Measurements from ENCODE around the gene MYDGF. TPM values are rescaled to one million over a fixed set of nuclear protein-coding genes. Genes with fewer than 3 reads are reported as not detected.

MYDGF gene
- polyA plus RNA-seq, 1 experiment, result 126 TPM

DNA sequence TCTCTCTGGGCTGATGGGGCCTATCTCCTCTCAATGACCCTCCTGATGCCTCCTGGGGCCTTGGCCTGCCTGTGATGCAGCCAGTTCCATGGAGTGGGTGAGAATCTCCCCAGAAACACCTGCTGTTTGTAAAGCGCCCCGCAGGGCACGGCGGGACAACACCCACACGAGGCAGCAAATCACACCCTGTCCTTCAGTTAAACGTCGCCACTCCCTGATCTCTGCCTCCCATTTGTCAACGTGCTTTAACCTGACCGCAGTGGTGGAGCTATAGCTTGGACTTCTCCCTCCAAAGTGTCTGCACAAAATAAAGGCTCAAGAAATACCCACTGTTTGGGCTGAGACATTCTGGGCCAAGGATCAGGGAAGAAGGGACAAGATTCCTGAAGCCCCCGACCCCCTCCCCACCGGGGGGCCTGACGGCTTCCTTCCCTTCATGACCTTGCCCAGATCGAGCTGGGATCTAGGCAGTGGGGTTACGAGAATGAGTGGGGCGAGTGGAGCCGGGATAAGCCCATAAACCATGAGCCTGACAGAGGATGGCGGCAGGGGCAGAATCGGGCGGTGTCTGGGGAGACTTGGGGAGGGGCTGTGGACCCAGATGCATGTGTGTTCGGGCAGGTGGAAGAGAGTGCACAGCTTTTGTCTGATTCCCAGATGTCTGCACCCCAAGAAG is 8.0 kb downstream of the MYDGF start:
- DNase-seq (ENCODE audit: low read depth, low spot score), result no peak
- Histone ChIP-seq H3K9me3 (ENCODE audit: control insufficient read depth, insufficient read depth, low read length) (peaks cover 3% of the 10 kb centered on the region; the same call in 1 of the 2 replicates), H3K27me3 (ENCODE audit: control insufficient read depth, insufficient read depth, low read length) (no peaks in the 10 kb centered on the region), H3K27ac (ENCODE audit: low read depth, low read length) (no peak overlapping the region), H3K4me3 (ENCODE audit: low read depth, low read length) (no peak overlapping the region)
- TF ChIP-seq, protein P1, sequence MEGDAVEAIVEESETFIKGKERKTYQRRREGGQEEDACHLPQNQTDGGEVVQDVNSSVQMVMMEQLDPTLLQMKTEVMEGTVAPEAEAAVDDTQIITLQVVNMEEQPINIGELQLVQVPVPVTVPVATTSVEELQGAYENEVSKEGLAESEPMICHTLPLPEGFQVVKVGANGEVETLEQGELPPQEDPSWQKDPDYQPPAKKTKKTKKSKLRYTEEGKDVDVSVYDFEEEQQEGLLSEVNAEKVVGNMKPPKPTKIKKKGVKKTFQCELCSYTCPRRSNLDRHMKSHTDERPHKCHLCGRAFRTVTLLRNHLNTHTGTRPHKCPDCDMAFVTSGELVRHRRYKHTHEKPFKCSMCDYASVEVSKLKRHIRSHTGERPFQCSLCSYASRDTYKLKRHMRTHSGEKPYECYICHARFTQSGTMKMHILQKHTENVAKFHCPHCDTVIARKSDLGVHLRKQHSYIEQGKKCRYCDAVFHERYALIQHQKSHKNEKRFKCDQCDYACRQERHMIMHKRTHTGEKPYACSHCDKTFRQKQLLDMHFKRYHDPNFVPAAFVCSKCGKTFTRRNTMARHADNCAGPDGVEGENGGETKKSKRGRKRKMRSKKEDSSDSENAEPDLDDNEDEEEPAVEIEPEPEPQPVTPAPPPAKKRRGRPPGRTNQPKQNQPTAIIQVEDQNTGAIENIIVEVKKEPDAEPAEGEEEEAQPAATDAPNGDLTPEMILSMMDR (IDR thresholded peaks at IDR 0.05; ENCODE audit: low read depth, low read length), result no peak
- POLR2A ChIA-PET, result no interaction called here
- CTCF ChIA-PET, result no interaction called here

DNA sequence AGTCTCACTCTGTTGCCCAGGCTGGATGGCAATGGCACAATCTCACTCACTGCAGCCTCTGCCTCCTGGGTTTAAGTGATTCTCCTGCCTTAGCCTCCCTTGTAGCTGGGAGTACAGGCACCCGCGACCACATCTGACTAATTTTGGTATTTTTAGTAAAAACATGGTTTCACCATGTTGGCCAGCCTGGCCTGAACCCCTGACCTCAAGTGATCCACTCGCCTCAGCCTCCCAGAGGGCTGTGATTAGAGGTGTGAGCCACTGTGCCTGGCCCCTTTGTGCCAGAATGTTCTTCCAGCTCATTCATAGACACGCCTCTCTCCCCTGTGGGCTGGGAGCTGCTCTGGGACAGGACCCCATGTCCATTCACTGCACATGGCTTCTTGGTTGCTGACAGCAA is 9.1 kb downstream of the MYDGF start:
- TF ChIP-seq, protein P1 (IDR thresholded peaks at IDR 0.05; ENCODE audit: low read depth, low read length), result no peak
- Histone ChIP-seq H3K27ac (ENCODE audit: low read depth, low read length) (no peak overlapping the region), H3K27me3 (ENCODE audit: control insufficient read depth, insufficient read depth, low read length) (no peaks in the 10 kb centered on the region), H3K9me3 (ENCODE audit: control insufficient read depth, insufficient read depth, low read length) (peaks cover 3% of the 10 kb centered on the region; the same call in 1 of the 2 replicates), H3K4me3 (ENCODE audit: low read depth, low read length) (no peak overlapping the region)
- DNase-seq (ENCODE audit: low read depth, low spot score), result no peak
- ChIA-PET POLR2A (no interaction called here), CTCF (no interaction called here)

DNA sequence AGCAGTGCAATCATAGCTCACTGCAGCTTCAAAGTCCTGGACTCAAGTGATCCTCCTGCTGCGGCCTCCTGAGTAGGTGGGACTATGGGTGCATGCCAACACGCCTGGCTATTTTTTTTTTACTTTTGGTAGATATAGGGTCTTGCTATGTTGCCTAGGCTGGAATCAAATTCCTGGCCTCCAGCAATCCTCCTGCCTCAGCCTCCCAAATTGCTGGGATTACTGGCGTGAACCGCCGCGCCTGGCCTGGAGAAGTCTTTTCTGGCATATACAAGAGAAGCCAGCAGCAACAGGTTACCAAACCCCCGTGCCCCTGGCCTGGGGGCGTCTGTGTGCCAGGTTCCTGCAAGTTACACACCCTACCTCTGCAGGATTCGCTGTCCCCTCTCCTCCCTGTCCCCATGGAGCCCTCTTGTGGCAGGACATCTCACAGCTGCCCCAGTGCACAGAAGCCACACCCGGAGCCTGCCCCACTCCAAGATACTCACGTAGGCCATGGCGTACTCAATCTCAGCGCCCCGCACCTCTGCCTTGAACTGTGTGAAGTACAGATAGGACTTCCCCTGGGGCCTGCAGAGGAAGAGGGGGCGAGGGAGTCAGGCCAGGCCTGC is 9.9 kb downstream of the MYDGF start:
- Histone ChIP-seq H3K9me3 (ENCODE audit: control insufficient read depth, insufficient read depth, low read length) (peaks cover 3% of the 10 kb centered on the region; the same call in 1 of the 2 replicates), H3K27me3 (ENCODE audit: control insufficient read depth, insufficient read depth, low read length) (no peaks in the 10 kb centered on the region), H3K4me3 (ENCODE audit: low read depth, low read length) (no peak overlapping the region), H3K27ac (ENCODE audit: low read depth, low read length) (no peak overlapping the region)
- no peak for DNase-seq (ENCODE audit: low read depth, low spot score)
- TF ChIP-seq, protein P1 (IDR thresholded peaks at IDR 0.05; ENCODE audit: low read depth, low read length), result peak; percentile 9; the same call in 1 of the 2 replicates
- ChIA-PET POLR2A (no interaction called here), CTCF (no interaction called here)

DNA sequence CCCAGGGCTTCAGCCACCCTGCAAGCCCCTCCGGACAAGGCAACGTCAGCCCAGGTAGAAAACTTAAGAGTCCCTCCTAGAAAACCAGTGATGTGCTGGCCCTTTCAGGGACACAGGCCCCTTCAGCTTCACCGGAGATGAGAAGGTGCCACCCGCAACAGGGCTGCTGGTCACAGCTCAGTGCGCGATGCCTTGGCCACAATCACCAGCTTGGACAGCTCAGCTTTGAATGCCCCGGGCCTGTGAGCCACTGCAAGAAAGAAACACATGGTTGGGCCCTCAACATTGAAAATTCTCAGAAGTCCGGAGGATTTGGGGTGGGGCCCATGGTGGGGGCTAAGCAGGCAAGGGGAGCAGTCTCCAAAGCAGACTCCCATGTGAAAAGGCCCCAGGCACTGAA is 12.3 kb downstream of the MYDGF start:
- TF ChIP-seq, protein P1 (IDR thresholded peaks at IDR 0.05; ENCODE audit: low read depth, low read length), result no peak
- POLR2A ChIA-PET, result interaction anchor here (0.5 to 0.6 kb wide), 2 partner anchors 9 to 13 kb away, joined by 3 to 4 read pairs; no protein-coding TSS in a partner anchor
- no peak for DNase-seq (ENCODE audit: low read depth, low spot score)
- Histone ChIP-seq H3K27ac (ENCODE audit: low read depth, low read length) (no peak overlapping the region), H3K27me3 (ENCODE audit: control insufficient read depth, insufficient read depth, low read length) (no peaks in the 10 kb centered on the region), H3K4me3 (ENCODE audit: low read depth, low read length) (no peak overlapping the region), H3K9me3 (ENCODE audit: control insufficient read depth, insufficient read depth, low read length) (peaks cover 3% of the 10 kb centered on the region; the same call in 1 of the 2 replicates)
- CTCF ChIA-PET, result no interaction called here

DNA sequence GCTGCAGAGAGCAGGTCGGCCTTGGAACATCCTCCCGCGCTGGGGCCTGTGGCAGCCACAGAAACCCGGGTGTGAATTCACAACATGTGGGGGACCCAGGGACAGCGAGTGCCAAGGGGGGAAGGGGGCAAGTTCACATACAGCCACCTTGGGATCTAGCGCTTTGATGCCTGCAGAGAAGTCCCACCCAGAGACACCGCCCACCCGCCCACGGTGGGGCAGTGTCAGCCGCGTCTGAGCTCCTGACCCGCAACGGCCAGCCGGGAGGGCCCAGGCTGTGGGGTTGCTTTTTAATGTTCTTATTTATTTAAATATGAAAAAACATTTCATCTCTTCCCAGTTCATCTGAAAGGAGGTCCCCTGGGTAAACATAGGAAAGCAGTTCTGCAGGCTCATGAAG is 12.9 kb downstream of the MYDGF start:
- POLR2A ChIA-PET, result interaction anchor here (0.6 kb wide), 1 partner anchor 8 kb away, joined by 4 read pairs; no protein-coding TSS in a partner anchor
- no peak for DNase-seq (ENCODE audit: low read depth, low spot score)
- Histone ChIP-seq H3K27me3 (ENCODE audit: control insufficient read depth, insufficient read depth, low read length) (no peaks in the 10 kb centered on the region), H3K9me3 (ENCODE audit: control insufficient read depth, insufficient read depth, low read length) (peaks cover 3% of the 10 kb centered on the region; the same call in 1 of the 2 replicates), H3K4me3 (ENCODE audit: low read depth, low read length) (no peak overlapping the region), H3K27ac (ENCODE audit: low read depth, low read length) (no peak overlapping the region)
- CTCF ChIA-PET, result interaction anchor here (1.3 kb wide), 1 partner anchor 21 kb away, joined by 7 read pairs; no protein-coding TSS in a partner anchor
- TF ChIP-seq, protein P1 (IDR thresholded peaks at IDR 0.05; ENCODE audit: low read depth, low read length), result no peak

Measured in AG04450 (cell line).